Aorta (tissue), 5 donors: ENCODE measurements around the gene MUC22. TPM values are rescaled to one million over a fixed set of nuclear protein-coding genes. Genes with fewer than 3 reads are reported as not detected.
"Not testable (repeated sequence)": the region's sequence is repeated elsewhere in the genome, so short reads cannot be mapped to it uniquely, and the experiment has no call there.

ENCODE experiments used
- ATAC-seq: fragments of 200-7000 bp; cut with Tn5 transposase; one replicate; pipeline ENCODE4 v1.9.1; 2022; ENCODE audit warnings: moderate library complexity; ENCODE audit not compliant: low FRiP score
- DNase-seq, 2 donors: peaks; one replicate each; pipeline ENCODE4 v3.0.0-alpha.2; 2020
- H3K27ac ChIP-seq, 2 donors: one replicate each; pipeline ENCODE4 v1.5.1; 2013; ENCODE audit warnings: low read length in 2 of 2, mild to moderate bottlenecking in 2 of 2, moderate library complexity in 2 of 2, control low read depth in 1 of 2, inconsistent platforms in 1 of 2, low read depth in 1 of 2
- H3K27me3 ChIP-seq, 2 donors: one replicate each; pipeline ENCODE4 v1.6.1; 2013; ENCODE audit warnings: control low read depth in 1 of 2, low read length in 1 of 2, mild to moderate bottlenecking in 1 of 2, moderate library complexity in 1 of 2; ENCODE audit not compliant: insufficient read depth in 2 of 2, control insufficient read depth in 1 of 2
- H3K36me3 ChIP-seq, 2 donors: one replicate each; pipeline ENCODE4 v1.6.1; 2013; ENCODE audit warnings: control low read depth in 1 of 2, low read length in 1 of 2, mild to moderate bottlenecking in 1 of 2; ENCODE audit not compliant: insufficient read depth in 2 of 2, control insufficient read depth in 1 of 2
- H3K4me1 ChIP-seq, 2 donors: one replicate each; pipeline ENCODE4 v1.6.1; 2013; ENCODE audit warnings: low read length in 2 of 2, control low read depth in 1 of 2, mild to moderate bottlenecking in 1 of 2, moderate library complexity in 1 of 2; ENCODE audit not compliant: insufficient read depth in 2 of 2, control insufficient read depth in 1 of 2
- H3K4me3 ChIP-seq, 2 donors: one replicate each; pipeline ENCODE4 v1.5.1; 2013; ENCODE audit warnings: low read length in 2 of 2, control low read depth in 1 of 2, mild to moderate bottlenecking in 1 of 2
- H3K9me3 ChIP-seq: one replicate; pipeline ENCODE4 v1.6.1; 2013; ENCODE audit warnings: mild to moderate bottlenecking, low read length; ENCODE audit not compliant: control insufficient read depth
- WGBS, 2 donors: extraction: QIAGEN DNeasy Blood & Tissue Kit; methylation state at CpG; one replicate each; pipeline ENCODE4 v1.1.7; 2013; 5-methylcytosine and 5-hydroxymethylcytosine counted together
- intact Hi-C, 2 donors: fragments of 100-400 bp; cut with DNase I; formaldehyde crosslinking; loops; one replicate each; pipeline versions ENCODE4 v1.14.2 to v1.15.0; 2022
- long read RNA-seq, 2 donors: library from polyadenylated mRNA; unstranded; transcript quantifications; one replicate each; pipeline ENCODE4 v2.0.0, GENCODE V29; 2020 to 2021
- polyA plus RNA-seq, 2 donors: library from polyadenylated mRNA; stranded (reverse); fragments of 200-250 nt; gene quantifications; one replicate each; pipeline ENCODE4 v1.2.3, GENCODE V29; 2013
- total RNA-seq, 2 donors: library from RNA; stranded (reverse); fragmentation: NEBNext Ultra II Directional; extraction: Animal tissue kit (Norgen Biotek cat#: 25700); gene quantifications; one replicate each; pipeline ENCODE4 v1.2.1, GENCODE V29; 2021
- donor health status: healthy with polysubstance abuse.
- donor health status: Bipolar disorder and iron deficiency.
- donor health status: DM: no; HTN: no; CAD: no.
- donor health status: DM: no; HTN: no; CAD: no.
- donor health status: DM: yes; HTN: yes; CAD: no.

MUC22 gene
- total RNA-seq (not detected), polyA plus RNA-seq (not detected)
- long read RNA-seq, donor 1 = 0 reads
- long read RNA-seq, donor 2 = 0 reads

GRCh38 chr6:31010393-31011060 is at the start of gene MUC22:
Gene MUC22, plus strand, starts transcription at chr6:31010474. Its CDS starts 233 bp downstream, at chr6:31010707.
- no peak within 1 kb of the TSS for H3K27ac ChIP-seq
- 77 to 81% methylated on average over 4 of the region's 4 CpGs for WGBS, 2 donors
- no peak for DNase-seq
- no peak within 1 kb of the TSS for H3K4me3 ChIP-seq
- H3K27me3 ChIP-seq = no peaks in the 10 kb centered on the region
- ATAC-seq = no peak
- peaks cover 5% of the 10 kb centered on the region for H3K9me3 ChIP-seq
- H3K4me1 ChIP-seq = no peaks in the 10 kb centered on the region
- intact Hi-C loops = no loop called here
- H3K36me3 ChIP-seq = no peaks in the 10 kb centered on the region

- H3K4me3 ChIP-seq = no peak overlapping the region
- H3K4me1 ChIP-seq = no peaks in the 10 kb centered on the region
- H3K36me3 ChIP-seq = no peaks in the 10 kb centered on the region
- H3K9me3 ChIP-seq = no peaks in the 10 kb centered on the region
- no peak overlapping the region for H3K27ac ChIP-seq
- intact Hi-C loops = no loop called here
- ATAC-seq = no peak
- peaks cover 0 to 1% of the 10 kb centered on the region in 2 donors for H3K27me3 ChIP-seq
- WGBS, 2 donors = 53 to 55% methylated on average over 9 of the region's 9 CpGs
- DNase-seq = no peak
Measured at GRCh38 chr6:30960907-30961673, 49.2 kb upstream of the MUC22 start.

- Histone ChIP-seq H3K36me3 (no peaks in the 10 kb centered on the region), H3K27me3 (peaks cover 0 to 1% of the 10 kb centered on the region in 2 donors), H3K4me1 (no peaks in the 10 kb centered on the region), H3K4me3 (no peak overlapping the region), H3K27ac (no peak overlapping the region), H3K9me3 (no peaks in the 10 kb centered on the region)
- no peak for ATAC-seq
- DNase-seq = no peak
- intact Hi-C loops = no loop called here
Measured at GRCh38 chr6:30962716-30963115, 47.6 kb upstream of the MUC22 start.

GRCh38 chr6:30963641-30964040 is 46.6 kb upstream of the MUC22 start:
- intact Hi-C loops = no loop called here
- 69 to 71% methylated on average over 6 of the region's 6 CpGs for WGBS, 2 donors
- no peak overlapping the region for H3K27ac ChIP-seq
- no peaks in the 10 kb centered on the region for H3K4me1 ChIP-seq
- DNase-seq (no peak), ATAC-seq (no peak)
- no peaks in the 10 kb centered on the region for H3K36me3 ChIP-seq
- H3K27me3 ChIP-seq = peaks cover 0 to 1% of the 10 kb centered on the region in 2 donors
- no peaks in the 10 kb centered on the region for H3K9me3 ChIP-seq
- no peak overlapping the region for H3K4me3 ChIP-seq

GRCh38 chr6:30964075-30964474 is 46.2 kb upstream of the MUC22 start:
- intact Hi-C loops = no loop called here
- H3K27ac ChIP-seq = no peak overlapping the region
- no peaks in the 10 kb centered on the region for H3K9me3 ChIP-seq
- ATAC-seq = no peak
- peaks cover 0 to 1% of the 10 kb centered on the region in 2 donors for H3K27me3 ChIP-seq
- no peaks in the 10 kb centered on the region for H3K36me3 ChIP-seq
- no peak overlapping the region for H3K4me3 ChIP-seq
- 92 to 93% methylated on average over 4 of the region's 4 CpGs for WGBS, 2 donors
- H3K4me1 ChIP-seq = no peaks in the 10 kb centered on the region
- no peak for DNase-seq

- 83 to 87% methylated on average over 5 of the region's 5 CpGs for WGBS, 2 donors
- Histone ChIP-seq H3K4me3 (no peak overlapping the region), H3K4me1 (no peaks in the 10 kb centered on the region), H3K27me3 (peaks cover 0 to 1% of the 10 kb centered on the region in 2 donors), H3K9me3 (no peaks in the 10 kb centered on the region), H3K36me3 (no peaks in the 10 kb centered on the region), H3K27ac (no peak overlapping the region)
- no peak for ATAC-seq
- DNase-seq = no peak
- intact Hi-C loops = no loop called here
Measured at GRCh38 chr6:30965140-30965601, 45.1 kb upstream of the MUC22 start.

GRCh38 chr6:30966154-30966553 is 44.1 kb upstream of the MUC22 start:
- Histone ChIP-seq H3K4me3 (no peak overlapping the region), H3K9me3 (no peaks in the 10 kb centered on the region), H3K36me3 (no peaks in the 10 kb centered on the region), H3K27me3 (peaks cover 0 to 1% of the 10 kb centered on the region in 2 donors), H3K27ac (no peak overlapping the region), H3K4me1 (no peaks in the 10 kb centered on the region)
- DNase-seq = no peak
- ATAC-seq = no peak
- intact Hi-C loops = no loop called here
- WGBS, 2 donors = 74 to 76% methylated on average over 3 of the region's 3 CpGs

- H3K27me3 ChIP-seq, H3K27ac ChIP-seq, H3K4me1 ChIP-seq, H3K9me3 ChIP-seq, intact Hi-C loops, H3K4me3 ChIP-seq, H3K36me3 ChIP-seq, ATAC-seq: not testable (repeated sequence)
- peak in 1 of 2 donors; percentile 63 for DNase-seq
- WGBS, 2 donors = 87 to 94% methylated on average over 6 of the region's 6 CpGs
Measured at GRCh38 chr6:30969171-30969570, 41.1 kb upstream of the MUC22 start.

GRCh38 chr6:30970946-30971345 is 39.3 kb upstream of the MUC22 start:
- H3K4me3 ChIP-seq = no peak overlapping the region
- no peaks in the 10 kb centered on the region for H3K27me3 ChIP-seq
- DNase-seq (no peak), ATAC-seq (no peak)
- intact Hi-C loops = no loop called here
- no peaks in the 10 kb centered on the region for H3K4me1 ChIP-seq
- H3K9me3 ChIP-seq = no peaks in the 10 kb centered on the region
- WGBS, 2 donors = 79 to 85% methylated on average over 5 of the region's 5 CpGs
- H3K36me3 ChIP-seq = no peaks in the 10 kb centered on the region
- no peak overlapping the region for H3K27ac ChIP-seq
